ENCODE data around the gene KEL.
A peak's percentile ranks its signal among the peaks of the same experiment; 100 is the strongest.

KEL gene

DNA sequence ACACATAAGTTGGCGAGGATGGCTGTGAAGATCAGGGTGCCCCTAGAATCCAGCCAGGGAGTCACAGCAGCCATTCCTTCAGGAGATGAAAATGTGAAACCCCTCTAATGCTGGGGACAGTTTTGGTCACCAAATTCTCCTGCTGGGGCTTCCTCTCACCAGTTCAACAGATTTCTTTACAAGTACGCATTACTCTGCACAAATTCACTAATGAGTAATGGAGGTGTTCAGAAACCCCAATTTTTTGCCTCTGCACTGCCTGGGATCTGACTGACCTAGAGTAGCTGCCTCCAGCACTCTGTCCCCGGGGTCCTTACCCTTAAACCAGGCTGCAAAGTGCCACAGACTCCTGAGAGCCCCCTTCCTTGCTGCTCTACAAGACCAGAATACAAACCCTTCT, 44.7 kb downstream of the KEL start:
- H3K36me3 ChIP-seq, result no peaks in the 10 kb centered on the region
- no peaks in the 10 kb centered on the region for H4K20me1 ChIP-seq
- H3K4me1 ChIP-seq, result peaks cover 5% of the 10 kb centered on the region
- H3K27me3 ChIP-seq, result no peaks in the 10 kb centered on the region
- no peak for TF ChIP-seq Cebpa-rat (IDR thresholded peaks at IDR 0.05)
- no peak overlapping the region for H3K9ac ChIP-seq
- H3K27ac ChIP-seq, result no peak overlapping the region
- no peak overlapping the region for H3K4me2 ChIP-seq
- no peaks in the 10 kb centered on the region for H3K9me3 ChIP-seq
- H3K4me3 ChIP-seq, result no peak overlapping the region

DNA sequence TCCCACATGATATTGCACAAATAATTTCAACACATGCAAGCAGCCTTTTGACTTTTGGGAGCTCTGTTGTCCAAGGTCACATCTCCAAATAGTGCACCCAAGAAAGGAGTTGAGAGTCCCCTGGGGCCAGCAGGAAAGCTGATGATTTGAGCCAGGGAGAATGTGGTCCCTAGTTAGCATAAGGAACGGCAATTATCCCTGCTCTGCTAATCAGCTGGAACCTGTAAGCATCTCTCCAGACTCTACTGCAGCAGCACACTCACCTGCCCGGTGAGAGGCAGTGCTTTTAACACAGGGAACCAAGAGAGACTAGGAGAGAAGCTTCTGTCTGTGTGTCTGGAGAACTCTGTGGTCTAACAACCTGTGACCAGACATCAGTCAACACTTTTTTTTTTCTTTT, 45.7 kb downstream of the KEL start:
- no peak for TF ChIP-seq Cebpa-rat (IDR thresholded peaks at IDR 0.05)
- Histone ChIP-seq H3K9me3 (no peaks in the 10 kb centered on the region), H3K9ac (no peak overlapping the region), H3K27ac (no peak overlapping the region), H4K20me1 (no peaks in the 10 kb centered on the region), H3K4me2 (0 out of 2 replicates have a peak overlapping the region, but pooled peaks have one; percentile 5), H3K4me1 (peaks cover 5% of the 10 kb centered on the region), H3K27me3 (no peaks in the 10 kb centered on the region), H3K36me3 (no peaks in the 10 kb centered on the region), H3K4me3 (no peak overlapping the region)

DNA sequence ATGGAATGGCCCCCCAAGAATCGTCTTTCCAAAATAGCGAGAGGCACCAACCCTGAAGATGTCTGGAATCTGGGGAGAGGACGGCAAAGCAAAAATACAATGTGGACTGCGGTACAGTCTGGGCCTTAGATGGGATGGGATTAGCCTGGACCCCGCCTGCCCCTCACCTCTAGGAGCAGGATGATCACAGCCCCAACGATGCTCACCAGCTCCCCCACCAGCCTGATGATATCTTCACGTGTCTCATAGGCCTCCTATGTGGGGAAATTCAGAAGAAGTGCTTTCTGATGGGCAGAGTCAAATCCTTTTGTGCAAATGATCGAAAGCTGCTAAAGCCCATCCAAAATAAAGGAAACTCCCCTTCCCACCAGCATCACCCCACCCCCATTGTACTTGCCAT, 46.8 kb downstream of the KEL start:
- Histone ChIP-seq H3K27me3 (no peaks in the 10 kb centered on the region), H3K4me2 (no peak overlapping the region), H3K4me3 (no peak overlapping the region), H3K9me3 (no peaks in the 10 kb centered on the region), H3K36me3 (no peaks in the 10 kb centered on the region), H3K27ac (no peak overlapping the region), H4K20me1 (no peaks in the 10 kb centered on the region), H3K9ac (no peak overlapping the region), H3K4me1 (peaks cover 5% of the 10 kb centered on the region)
- no peak for TF ChIP-seq Cebpa-rat (IDR thresholded peaks at IDR 0.05)

DNA sequence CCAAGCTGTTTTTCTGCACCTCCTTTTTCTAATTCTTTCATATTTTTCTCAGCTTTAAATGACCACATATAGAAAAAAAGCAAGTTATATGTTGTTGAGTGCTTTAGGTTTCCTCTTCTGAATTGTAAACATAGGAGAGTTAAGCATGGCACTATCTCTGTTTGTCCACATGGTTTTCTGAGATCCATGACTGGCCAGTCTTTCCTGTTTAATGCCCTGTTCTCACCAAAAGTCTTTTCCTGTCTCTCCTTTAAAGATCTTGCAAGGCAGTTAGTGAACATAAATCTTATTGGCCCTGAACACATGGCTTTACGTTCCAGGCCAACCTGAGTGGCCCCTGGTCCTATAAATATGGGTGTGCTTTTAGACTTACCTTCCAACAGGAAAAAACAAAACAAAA, 48.0 kb downstream of the KEL start:
- no peak overlapping the region for H3K4me2 ChIP-seq
- H3K36me3 ChIP-seq, result no peaks in the 10 kb centered on the region
- TF ChIP-seq Cebpa-rat (IDR thresholded peaks at IDR 0.05), result no peak
- H3K4me3 ChIP-seq, result no peak overlapping the region
- H3K9ac ChIP-seq, result no peak overlapping the region
- H3K9me3 ChIP-seq, result no peaks in the 10 kb centered on the region
- no peaks in the 10 kb centered on the region for H4K20me1 ChIP-seq
- peaks cover 5% of the 10 kb centered on the region for H3K4me1 ChIP-seq
- no peak overlapping the region for H3K27ac ChIP-seq
- H3K27me3 ChIP-seq, result no peaks in the 10 kb centered on the region

DNA sequence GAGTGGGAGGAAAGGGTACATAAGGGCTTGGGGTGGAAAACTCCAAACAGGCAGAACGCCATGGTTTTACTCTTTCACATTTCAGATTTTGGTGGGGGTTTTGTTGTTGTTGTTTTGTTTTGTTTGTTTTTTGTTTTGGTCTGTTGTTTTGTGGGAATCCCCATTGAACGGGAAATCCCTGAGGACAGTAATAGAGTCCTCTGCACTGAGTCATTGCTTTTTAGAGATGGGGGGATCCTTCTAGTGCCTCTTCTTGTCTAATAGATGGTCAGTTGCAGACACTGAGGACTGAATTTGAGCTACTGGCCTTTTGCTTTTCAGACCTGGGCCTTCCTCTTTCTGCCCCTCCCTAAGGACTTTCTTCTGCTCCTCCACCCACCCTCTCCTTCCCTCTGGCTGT, 48.6 kb downstream of the KEL start:
- Histone ChIP-seq H3K4me1 (peaks cover 5% of the 10 kb centered on the region), H4K20me1 (no peaks in the 10 kb centered on the region), H3K9ac (no peak overlapping the region), H3K4me3 (no peak overlapping the region), H3K27me3 (no peaks in the 10 kb centered on the region), H3K27ac (no peak overlapping the region), H3K36me3 (no peaks in the 10 kb centered on the region), H3K9me3 (no peaks in the 10 kb centered on the region), H3K4me2 (no peak overlapping the region)
- TF ChIP-seq Cebpa-rat (IDR thresholded peaks at IDR 0.05), result no peak

DNA sequence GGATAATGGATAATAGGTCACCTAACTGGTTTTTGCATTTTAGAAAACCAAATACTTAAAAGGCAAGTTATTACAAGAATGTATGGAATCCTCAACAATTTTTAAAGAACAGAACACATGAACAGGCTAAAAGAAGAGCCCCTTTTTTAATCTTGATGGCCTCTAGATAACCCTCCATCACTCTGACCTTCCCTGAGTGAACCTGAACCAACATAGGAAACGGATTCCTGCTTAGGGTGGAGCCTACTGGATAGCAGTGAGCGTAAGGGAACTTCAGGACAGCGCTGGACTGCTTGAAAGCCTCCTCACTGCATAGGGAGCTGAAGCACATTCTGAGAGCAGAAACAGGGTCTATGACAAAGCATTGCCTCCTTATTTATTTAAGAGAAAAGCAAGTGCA, 49.1 kb downstream of the KEL start:
- no peaks in the 10 kb centered on the region for H4K20me1 ChIP-seq
- H3K36me3 ChIP-seq, result no peaks in the 10 kb centered on the region
- no peaks in the 10 kb centered on the region for H3K9me3 ChIP-seq
- TF ChIP-seq Cebpa-rat (IDR thresholded peaks at IDR 0.05), result no peak
- H3K4me1 ChIP-seq, result peaks cover 5% of the 10 kb centered on the region
- H3K9ac ChIP-seq, result no peak overlapping the region
- H3K27ac ChIP-seq, result no peak overlapping the region
- H3K4me3 ChIP-seq, result no peak overlapping the region
- no peak overlapping the region for H3K4me2 ChIP-seq
- H3K27me3 ChIP-seq, result no peaks in the 10 kb centered on the region

DNA sequence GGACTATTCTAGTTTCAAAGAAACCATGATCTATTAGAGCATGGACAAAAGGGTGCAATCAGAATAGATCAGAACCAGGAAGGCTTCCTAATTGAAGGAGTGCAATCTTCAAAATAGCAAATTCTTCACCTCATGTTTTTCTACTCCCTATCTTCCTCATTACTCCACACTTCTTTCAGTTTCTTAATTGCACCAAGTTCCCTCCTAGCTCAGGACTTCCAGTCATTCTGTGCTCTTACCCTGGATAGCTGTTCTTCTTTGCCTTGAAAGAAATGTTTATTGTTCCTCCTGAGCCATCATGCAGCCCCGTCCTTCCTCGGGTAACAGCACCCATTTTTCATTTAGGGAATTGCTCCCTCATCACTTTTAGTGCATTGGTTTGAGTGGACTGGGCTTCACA, 51.7 kb downstream of the KEL start:
- Histone ChIP-seq H4K20me1 (no peaks in the 10 kb centered on the region), H3K4me2 (no peak overlapping the region), H3K4me1 (no peaks in the 10 kb centered on the region), H3K36me3 (no peaks in the 10 kb centered on the region), H3K27ac (no peak overlapping the region), H3K9me3 (peaks cover 11% of the 10 kb centered on the region), H3K9ac (no peak overlapping the region), H3K27me3 (no peaks in the 10 kb centered on the region), H3K4me3 (no peak overlapping the region)
- no peak for TF ChIP-seq Cebpa-rat (IDR thresholded peaks at IDR 0.05)

DNA sequence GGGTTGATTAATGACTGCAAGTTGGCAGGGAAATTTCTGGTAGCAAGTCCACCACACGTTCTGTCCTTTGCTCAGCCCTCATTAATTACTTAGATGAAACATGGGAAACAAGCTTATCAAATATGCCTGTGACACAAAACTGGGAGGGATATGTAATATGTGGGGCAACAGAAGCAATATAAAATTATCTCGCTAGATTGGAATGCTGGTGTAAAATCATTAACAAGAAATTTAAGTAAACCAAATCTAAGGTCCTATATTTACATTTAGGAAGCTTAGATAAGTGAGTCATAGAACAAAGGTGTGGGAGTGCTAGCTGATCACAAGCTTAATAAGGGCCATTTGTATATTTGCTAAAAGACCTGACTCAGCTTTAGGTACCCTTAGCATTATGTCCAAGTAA, 52.1 kb downstream of the KEL start:
- Histone ChIP-seq H3K36me3 (no peaks in the 10 kb centered on the region), H3K27me3 (no peaks in the 10 kb centered on the region), H3K27ac (no peak overlapping the region), H3K4me2 (no peak overlapping the region), H3K9me3 (peaks cover 15% of the 10 kb centered on the region), H3K4me3 (no peak overlapping the region), H3K9ac (no peak overlapping the region), H3K4me1 (no peaks in the 10 kb centered on the region), H4K20me1 (no peaks in the 10 kb centered on the region)
- TF ChIP-seq Cebpa-rat (IDR thresholded peaks at IDR 0.05), result no peak

DNA sequence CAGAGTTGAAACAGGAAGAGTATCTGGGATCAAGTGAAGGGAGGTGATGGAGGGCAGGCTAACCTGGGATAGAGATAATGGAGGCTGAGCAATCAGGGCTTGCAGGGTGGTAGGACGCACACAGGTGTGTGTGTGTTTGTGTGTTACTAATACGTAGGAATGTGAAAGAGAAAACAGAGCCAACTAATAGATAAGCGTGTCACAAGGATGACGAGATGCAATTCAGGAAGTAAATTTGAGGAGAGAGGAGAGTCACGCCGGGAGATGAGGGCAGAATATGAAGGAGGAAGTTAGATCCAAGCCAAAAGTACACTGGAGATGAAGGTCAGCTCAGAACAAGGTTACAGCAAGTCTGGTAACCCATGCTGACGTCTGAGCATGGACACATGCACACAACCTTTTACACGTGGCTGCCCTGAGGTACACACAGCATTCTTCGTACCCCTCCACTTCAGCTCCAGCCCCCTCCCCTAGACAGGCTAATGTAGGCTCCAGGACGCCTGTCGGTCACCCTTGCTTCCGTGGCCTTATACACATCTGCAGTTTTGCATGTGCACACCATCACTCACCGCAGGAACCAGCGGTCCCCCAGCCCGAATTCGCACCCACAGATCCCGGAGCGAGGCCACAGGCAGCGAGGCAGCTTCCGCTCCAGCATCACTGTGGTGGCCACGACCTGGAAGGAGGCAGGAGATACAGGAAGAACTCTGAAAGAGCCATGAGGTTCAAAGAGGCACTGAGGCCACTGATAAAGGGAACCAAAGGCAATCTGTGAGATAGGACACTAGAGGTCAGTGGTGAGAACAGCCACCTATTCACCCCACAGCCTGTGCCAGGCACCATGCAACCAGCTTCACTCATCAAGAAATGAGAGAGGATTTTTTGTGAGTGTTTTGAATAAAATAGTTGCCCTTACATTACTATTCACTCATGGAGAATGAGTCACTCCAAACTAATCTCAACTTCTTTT, 53.0 kb downstream of the KEL start:
- H4K20me1 ChIP-seq, result no peaks in the 10 kb centered on the region
- no peak overlapping the region for H3K9ac ChIP-seq
- no peak overlapping the region for H3K4me3 ChIP-seq
- H3K4me1 ChIP-seq, result no peaks in the 10 kb centered on the region
- H3K27ac ChIP-seq, result no peak overlapping the region
- no peak overlapping the region for H3K4me2 ChIP-seq
- no peaks in the 10 kb centered on the region for H3K27me3 ChIP-seq
- peaks cover 24% of the 10 kb centered on the region for H3K9me3 ChIP-seq
- TF ChIP-seq Cebpa-rat (IDR thresholded peaks at IDR 0.05), result no peak
- no peaks in the 10 kb centered on the region for H3K36me3 ChIP-seq

DNA sequence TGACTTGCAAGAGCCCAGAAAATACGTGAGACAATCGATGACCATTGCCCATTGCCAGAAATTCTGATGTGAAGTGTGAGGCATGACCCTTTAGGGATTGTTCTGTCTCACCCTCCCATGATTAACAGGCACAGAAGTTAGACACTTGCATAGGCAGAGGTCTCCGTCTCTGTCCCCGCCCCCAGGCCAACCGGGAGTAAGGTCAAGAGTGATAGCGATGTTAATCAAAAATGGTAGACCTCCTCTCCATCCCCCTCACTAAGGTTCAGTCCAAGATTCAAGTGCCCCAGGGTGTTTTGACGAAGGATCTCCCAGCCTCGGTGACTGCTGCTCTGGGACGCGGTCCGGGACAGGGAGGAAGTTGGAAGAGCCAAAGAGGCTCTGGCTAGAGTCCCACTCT, 53.9 kb downstream of the KEL start:
- H3K36me3 ChIP-seq, result no peaks in the 10 kb centered on the region

More for the DNA sequence above, 53.9 kb downstream of the KEL start:
- Histone ChIP-seq H3K27me3 (no peaks in the 10 kb centered on the region), H4K20me1 (no peaks in the 10 kb centered on the region), H3K9me3 (peaks cover 30% of the 10 kb centered on the region), H3K4me1 (no peaks in the 10 kb centered on the region), H3K4me2 (no peak overlapping the region), H3K4me3 (no peak overlapping the region), H3K9ac (no peak overlapping the region), H3K27ac (no peak overlapping the region)
- TF ChIP-seq Cebpa-rat (IDR thresholded peaks at IDR 0.05), result no peak
